Measurements from ENCODE around the gene ZNF485. TPM values are rescaled to one million over a fixed set of nuclear protein-coding genes. Genes with fewer than 3 reads are reported as not detected.

The ZNF485 gene
- total RNA-seq, 1 experiment from 2014 or later: 7.3 TPM

GRCh38 chr10:43647576-43647975, 41.3 kb downstream of the ZNF485 start:
- Mint-ChIP-seq H3K27ac (ENCODE audit: unreplicated experiment) (peak overlapping the region; percentile 65), H3K4me1 (ENCODE audit: low read depth, unreplicated experiment) (no peaks in the 10 kb centered on the region), H3K4me3 (ENCODE audit: unreplicated experiment) (peak overlapping the region; percentile 89), H3K9me3 (ENCODE audit: unreplicated experiment) (peaks cover 45% of the 10 kb centered on the region), H3K36me3 (ENCODE audit: insufficient read depth, unreplicated experiment) (peaks cover 38% of the 10 kb centered on the region), H3K27me3 (ENCODE audit: insufficient read depth, unreplicated experiment) (no peaks in the 10 kb centered on the region)
- TF ChIP-seq, protein P1, sequence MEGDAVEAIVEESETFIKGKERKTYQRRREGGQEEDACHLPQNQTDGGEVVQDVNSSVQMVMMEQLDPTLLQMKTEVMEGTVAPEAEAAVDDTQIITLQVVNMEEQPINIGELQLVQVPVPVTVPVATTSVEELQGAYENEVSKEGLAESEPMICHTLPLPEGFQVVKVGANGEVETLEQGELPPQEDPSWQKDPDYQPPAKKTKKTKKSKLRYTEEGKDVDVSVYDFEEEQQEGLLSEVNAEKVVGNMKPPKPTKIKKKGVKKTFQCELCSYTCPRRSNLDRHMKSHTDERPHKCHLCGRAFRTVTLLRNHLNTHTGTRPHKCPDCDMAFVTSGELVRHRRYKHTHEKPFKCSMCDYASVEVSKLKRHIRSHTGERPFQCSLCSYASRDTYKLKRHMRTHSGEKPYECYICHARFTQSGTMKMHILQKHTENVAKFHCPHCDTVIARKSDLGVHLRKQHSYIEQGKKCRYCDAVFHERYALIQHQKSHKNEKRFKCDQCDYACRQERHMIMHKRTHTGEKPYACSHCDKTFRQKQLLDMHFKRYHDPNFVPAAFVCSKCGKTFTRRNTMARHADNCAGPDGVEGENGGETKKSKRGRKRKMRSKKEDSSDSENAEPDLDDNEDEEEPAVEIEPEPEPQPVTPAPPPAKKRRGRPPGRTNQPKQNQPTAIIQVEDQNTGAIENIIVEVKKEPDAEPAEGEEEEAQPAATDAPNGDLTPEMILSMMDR (IDR thresholded peaks at IDR 0.05; ENCODE audit: insufficient read depth in 1 of 2, low read depth in 1 of 2, low read length in 1 of 2, severe bottlenecking in 1 of 2, unreplicated experiment in 1 of 2): no peak
- Histone ChIP-seq H3K27me3 (replicated peaks; ENCODE audit: control insufficient read depth, insufficient read depth, low read length) (no peaks in the 10 kb centered on the region; the same call in 1 of the 2 replicates), H3K4me1 (0 out of 2 replicates have a peak, but pooled peaks cover 4% of the 10 kb centered on the region), H3K4me3 (ENCODE audit: low read depth, low read length) (peak overlapping the region; percentile 81; the same call in 1 of the 2 replicates), H3K36me3 (ENCODE audit: control insufficient read depth, insufficient read depth, low read length) (peaks cover 11% of the 10 kb centered on the region), H3K9me3 (peaks cover 41% of the 10 kb centered on the region)
- POLR2A ChIA-PET: no interaction called here
- CTCF ChIA-PET: no interaction called here
- DNase-seq: no peak
- BruUV-seq (replicated peaks): no TSS peak
- intact Hi-C loops (cut with micrococcal nuclease; ENCODE audit: unreplicated experiment): loop anchor here (5.0 kb wide), 1 partner anchor 1000 kb away; no protein-coding TSS in a partner anchor

DNA sequence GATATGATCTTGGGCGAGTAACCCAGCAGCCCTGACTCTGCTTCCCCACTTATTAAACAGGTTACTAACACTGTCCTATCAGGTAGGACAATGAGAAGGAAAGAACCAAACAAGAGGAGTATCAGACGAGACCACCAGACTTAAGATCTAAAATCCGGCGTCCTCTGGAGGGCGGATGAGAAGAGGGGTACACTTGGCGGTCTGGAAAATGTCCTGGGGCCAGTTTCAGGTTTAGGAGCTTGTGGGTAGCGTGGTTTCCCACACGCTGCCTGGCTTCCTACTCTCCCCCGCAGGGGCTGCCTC, 41.8 kb downstream of the ZNF485 start:
- POLR2A ChIA-PET: no interaction called here
- H3K36me3 ChIP-seq (ENCODE audit: control insufficient read depth, insufficient read depth, low read length): peaks cover 11% of the 10 kb centered on the region
- H3K27me3 ChIP-seq (replicated peaks; ENCODE audit: control insufficient read depth, insufficient read depth, low read length): no peaks in the 10 kb centered on the region; the same call in 1 of the 2 replicates
- Mint-ChIP-seq H3K4me3 (ENCODE audit: unreplicated experiment) (peak overlapping the region; percentile 89), H3K27me3 (ENCODE audit: insufficient read depth, unreplicated experiment) (no peaks in the 10 kb centered on the region), H3K27ac (ENCODE audit: unreplicated experiment) (peak overlapping the region; percentile 65), H3K9me3 (ENCODE audit: unreplicated experiment) (peaks cover 41% of the 10 kb centered on the region), H3K4me1 (ENCODE audit: low read depth, unreplicated experiment) (no peaks in the 10 kb centered on the region), H3K36me3 (ENCODE audit: insufficient read depth, unreplicated experiment) (peaks cover 34% of the 10 kb centered on the region)
- no TSS peak for BruUV-seq (replicated peaks)
- TF ChIP-seq, protein P1 (IDR thresholded peaks at IDR 0.05; ENCODE audit: insufficient read depth in 1 of 2, low read depth in 1 of 2, low read length in 1 of 2, severe bottlenecking in 1 of 2, unreplicated experiment in 1 of 2): no peak
- peak overlapping the region; percentile 81 for H3K4me3 ChIP-seq (ENCODE audit: low read depth, low read length)
- intact Hi-C loops (cut with micrococcal nuclease; ENCODE audit: unreplicated experiment): loop anchor here (1.0 to 5.0 kb wide), 3 partner anchors 41 to 1001 kb away; partner anchors contain the start of genes ZNF239 and ZNF485
- no peak for DNase-seq
- H3K9me3 ChIP-seq: peaks cover 38% of the 10 kb centered on the region
- H3K4me1 ChIP-seq: 0 out of 2 replicates have a peak, but pooled peaks cover 4% of the 10 kb centered on the region
- CTCF ChIA-PET: interaction anchor here (0.6 kb wide), 1 partner anchor 175 kb away, joined by 3 read pairs; no protein-coding TSS in a partner anchor

GRCh38 chr10:43648398-43649184, 42.4 kb downstream of the ZNF485 start, which contains the start of gene ZNF32:
Gene ZNF32 (minus strand): TSS chr10:43648881. CDS start chr10:43646133, 2,748 bp downstream.
- H3K27me3 Mint-ChIP-seq (ENCODE audit: insufficient read depth, unreplicated experiment): peaks cover 3% of the 10 kb centered on the region
- POLR2A ChIA-PET: interaction anchor here (0.5 to 0.7 kb wide), 5 partner anchors 9 to 294 kb away, joined by 3 read pairs; no protein-coding TSS in a partner anchor

More at GRCh38 chr10:43648398-43649184, 42.4 kb downstream of the ZNF485 start, which contains the start of gene ZNF32:
- H3K4me1 ChIP-seq: 0 out of 2 replicates have a peak, but pooled peaks cover 4% of the 10 kb centered on the region
- intact Hi-C loops (cut with micrococcal nuclease; ENCODE audit: unreplicated experiment): loop anchor here (1.0 to 5.0 kb wide), 3 partner anchors 42 to 1001 kb away; partner anchors contain the start of genes ZNF239 and ZNF485
- H3K27me3 ChIP-seq (replicated peaks; ENCODE audit: control insufficient read depth, insufficient read depth, low read length): no peaks in the 10 kb centered on the region; the same call in 1 of the 2 replicates
- H3K9me3 Mint-ChIP-seq (ENCODE audit: unreplicated experiment): peaks cover 35% of the 10 kb centered on the region
- H3K36me3 ChIP-seq (ENCODE audit: control insufficient read depth, insufficient read depth, low read length): peaks cover 11% of the 10 kb centered on the region
- peak within 1 kb of the TSS; percentile 89 for H3K4me3 Mint-ChIP-seq (ENCODE audit: unreplicated experiment)
- TF ChIP-seq, protein P1 (IDR thresholded peaks at IDR 0.05; ENCODE audit: insufficient read depth in 1 of 2, low read depth in 1 of 2, low read length in 1 of 2, severe bottlenecking in 1 of 2, unreplicated experiment in 1 of 2): no peak
- peak within 1 kb of the TSS; percentile 65 for H3K27ac Mint-ChIP-seq (ENCODE audit: unreplicated experiment)
- peak; percentile 88 to 94 for DNase-seq
- H3K36me3 Mint-ChIP-seq (ENCODE audit: insufficient read depth, unreplicated experiment): peaks cover 29% of the 10 kb centered on the region
- peaks cover 33% of the 10 kb centered on the region for H3K9me3 ChIP-seq
- H3K4me1 Mint-ChIP-seq (ENCODE audit: low read depth, unreplicated experiment): no peaks in the 10 kb centered on the region
- no TSS peak for BruUV-seq (replicated peaks)
- CTCF ChIA-PET: interaction anchor here (0.6 kb wide), 1 partner anchor 175 kb away, joined by 3 read pairs; no protein-coding TSS in a partner anchor
- peak within 1 kb of the TSS; percentile 81 for H3K4me3 ChIP-seq (ENCODE audit: low read depth, low read length)
